WTC11 (cell line): ENCODE measurements around the gene ALDH9A1. TPM values are rescaled to one million over a fixed set of nuclear protein-coding genes. Genes with fewer than 3 reads are reported as not detected.

Source experiments
- ATAC-seq: fragments of 200-7000 bp; cut with Tn5 transposase; 2 replicates; pipeline ENCODE4 v1.10.0; 2021; ENCODE audit warnings: mild to moderate bottlenecking, moderate library complexity
- CTCF ChIA-PET: fragments of 300-600 bp; sonication (Branson Sonifier 250); formaldehyde crosslinking; loops from one replicate; lab custom pipeline; 2021; ENCODE audit warnings: antibody characterized with exemption; lab: Charles Lee
- POLR2A ChIA-PET: fragments of 350-600 bp; sonication (Branson Sonifier 250); formaldehyde crosslinking; loops from one replicate; lab custom pipeline; 2021; ENCODE audit warnings: antibody characterized with exemption; lab: Charles Lee
- DNase-seq: peaks from one replicate; pipeline ENCODE4 v3.0.0; 2021; ENCODE audit warnings: low spot score
- H3K27ac Mint-ChIP-seq: 2 replicates; pipeline ENCODE4 v1.8.0; 2021; ENCODE audit warnings: mixed read lengths
- H3K27me3 Mint-ChIP-seq: 2 replicates; pipeline ENCODE4 v1.8.0; 2021; ENCODE audit warnings: low read depth, mild to moderate bottlenecking, moderate library complexity, mixed read lengths
- H3K36me3 Mint-ChIP-seq: 2 replicates; pipeline ENCODE4 v1.8.0; 2021; ENCODE audit warnings: mixed read lengths
- H3K4me1 Mint-ChIP-seq: 2 replicates; pipeline ENCODE4 v1.8.0; 2022; ENCODE audit warnings: mixed read lengths
- H3K4me3 Mint-ChIP-seq: 2 replicates; pipeline ENCODE4 v1.8.0; 2021; ENCODE audit warnings: mild to moderate bottlenecking, moderate library complexity, mixed read lengths
- H3K9me3 Mint-ChIP-seq: 2 replicates; pipeline ENCODE4 v1.8.0; 2021; ENCODE audit warnings: mixed read lengths
- AFF4 ChIP-seq: sonication (generic); formaldehyde crosslinking; IDR thresholded peaks from 2 replicates; pipeline ENCODE4 v1.8.1; 2023; ENCODE audit warnings: mild to moderate bottlenecking, missing genetic modification reagents, borderline replicate concordance
- CREM ChIP-seq: sonication (generic); formaldehyde crosslinking; IDR thresholded peaks from 2 replicates; pipeline ENCODE4 v1.8.1; 2022; ENCODE audit warnings: mild to moderate bottlenecking, missing genetic modification reagents, moderate library complexity
- E2F5 ChIP-seq: sonication (generic); formaldehyde crosslinking; IDR thresholded peaks from 2 replicates; pipeline ENCODE4 v1.8.1; 2022; ENCODE audit warnings: mild to moderate bottlenecking, moderate library complexity, missing genetic modification reagents
- ETV6 ChIP-seq: sonication (generic); formaldehyde crosslinking; IDR thresholded peaks from 2 replicates; pipeline ENCODE4 v1.8.1; 2022; ENCODE audit warnings: mild to moderate bottlenecking, missing genetic modification reagents
- FOXJ3 ChIP-seq: sonication (generic); formaldehyde crosslinking; IDR thresholded peaks from 2 replicates; pipeline ENCODE4 v1.9.0; 2021; ENCODE audit warnings: missing genetic modification reagents, mild to moderate bottlenecking, borderline replicate concordance
- FOXK1 ChIP-seq: sonication (generic); formaldehyde crosslinking; IDR thresholded peaks from 2 replicates; pipeline ENCODE4 v1.8.0; 2022; ENCODE audit warnings: mild to moderate bottlenecking, moderate library complexity, missing genetic modification reagents
- FOXP1 ChIP-seq: sonication (generic); formaldehyde crosslinking; IDR thresholded peaks from 2 replicates; pipeline ENCODE4 v1.8.0; 2022; ENCODE audit warnings: missing genetic modification reagents, mild to moderate bottlenecking, moderate library complexity, borderline replicate concordance
- GABPB1 ChIP-seq: sonication (generic); formaldehyde crosslinking; IDR thresholded peaks from 2 replicates; pipeline ENCODE4 v1.8.1; 2023; ENCODE audit warnings: mild to moderate bottlenecking, missing genetic modification reagents
- JUN ChIP-seq: sonication (generic); formaldehyde crosslinking; IDR thresholded peaks from 2 replicates; pipeline ENCODE4 v1.8.0; 2023; ENCODE audit warnings: mild to moderate bottlenecking, missing genetic modification reagents
- MXD4 ChIP-seq: fragments of 250-450 bp; sonication (Bioruptor Pico); IDR thresholded peaks from 2 replicates; pipeline ENCODE4 v1.8.0; 2021; ENCODE audit warnings: mild to moderate bottlenecking, moderate library complexity, borderline replicate concordance
- MYBL2 ChIP-seq: sonication (generic); formaldehyde crosslinking; IDR thresholded peaks from 2 replicates; pipeline ENCODE4 v1.8.1; 2023; ENCODE audit warnings: mild to moderate bottlenecking, moderate library complexity, missing genetic modification reagents
- SMAD3 ChIP-seq: sonication (generic); formaldehyde crosslinking; IDR thresholded peaks from 2 replicates; pipeline ENCODE4 v1.8.0; 2022; ENCODE audit warnings: missing genetic modification reagents, mild to moderate bottlenecking, borderline replicate concordance
- SOX15 ChIP-seq: fragments of 250-450 bp; sonication (Bioruptor Pico); IDR thresholded peaks from 2 replicates; pipeline ENCODE4 v1.9.0; 2021; ENCODE audit warnings: mild to moderate bottlenecking
- SP1 ChIP-seq: sonication (generic); formaldehyde crosslinking; conservative IDR thresholded peaks from 2 replicates; pipeline ENCODE4 v1.8.1; 2022; ENCODE audit warnings: missing genetic modification reagents
- TEAD1 ChIP-seq: sonication (generic); formaldehyde crosslinking; IDR thresholded peaks from 2 replicates; pipeline ENCODE4 v1.8.0; 2022; ENCODE audit warnings: mild to moderate bottlenecking, missing genetic modification reagents
- total RNA-seq: library from RNA; stranded (reverse); gene quantifications from 3 replicates; pipeline ENCODE4 v1.2.3, GENCODE V29; 2021
- TF ChIP-seq, protein P1 (sequence below): sonication (generic); formaldehyde crosslinking; IDR thresholded peaks from 2 replicates; pipeline ENCODE4 v1.8.0; 2022; ENCODE audit warnings: mild to moderate bottlenecking, missing genetic modification reagents
- TF ChIP-seq, protein P2 (sequence below): fragments of 250-450 bp; sonication (Bioruptor Pico); IDR thresholded peaks from 2 replicates; pipeline ENCODE4 v1.9.0; 2021; ENCODE audit warnings: moderate library complexity, mild to moderate bottlenecking, inconsistent platforms, borderline replicate concordance
- TF ChIP-seq, protein P3 (sequence below): sonication (generic); formaldehyde crosslinking; IDR thresholded peaks from 2 replicates; pipeline ENCODE4 v1.8.0; 2022; ENCODE audit warnings: mild to moderate bottlenecking, missing genetic modification reagents

Gene ALDH9A1
- total RNA-seq, 1 experiment from 2014 or later: 51.9 TPM

DNA sequence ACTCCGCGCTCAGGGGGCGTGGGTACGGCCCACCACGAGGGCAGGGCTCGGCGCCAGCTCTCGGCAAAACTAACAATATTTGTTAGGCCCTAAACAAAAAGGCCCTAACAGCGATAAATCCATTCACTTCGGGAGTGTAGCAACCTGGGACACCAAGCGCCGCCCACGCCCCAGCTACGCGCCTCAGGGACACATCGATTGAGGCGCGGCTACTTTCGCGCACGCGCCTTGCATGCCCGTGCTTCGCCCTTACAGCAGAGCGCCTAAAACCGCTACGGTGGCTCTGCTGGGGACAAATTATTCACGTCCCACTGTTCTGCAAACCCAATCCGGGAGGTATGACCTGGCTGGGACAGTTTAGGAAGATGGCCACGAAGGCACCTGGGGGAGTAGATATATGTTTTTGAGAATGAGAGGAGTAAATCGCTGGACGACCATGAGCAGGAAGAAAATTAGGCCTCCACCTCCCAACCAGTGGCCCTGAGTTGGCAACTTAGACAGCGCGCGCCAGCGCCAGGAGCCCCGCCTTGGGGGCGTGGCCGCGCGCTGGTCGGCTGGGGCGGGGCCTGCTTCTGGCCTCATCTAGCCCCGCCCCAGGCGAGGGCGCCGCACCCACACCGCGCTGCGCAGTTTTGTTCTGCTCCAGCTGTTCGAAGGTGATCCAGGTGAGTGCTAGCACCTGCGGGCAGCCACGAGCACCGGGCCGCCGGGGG, 67.6 kb downstream of the ALDH9A1 start, which contains the start of gene MGST3:
MGST3 (plus strand) TSS at position 606 of the 713 bp plus-strand sequence. CDS start 18,614 bp downstream, outside the sequence.
- H3K27me3 Mint-ChIP-seq: no peaks in the 10 kb centered on the region; the same call in 1 of the 2 replicates
- ChIA-PET POLR2A (interaction anchor here (1.0 to 1.6 kb wide), 2 partner anchors 9 to 14 kb away, joined by 3 read pairs; no protein-coding TSS in a partner anchor), CTCF (interaction anchor here (0.9 to 1.7 kb wide), 5 partner anchors 29 to 262 kb away, joined by 3 to 7 read pairs (median 3); no protein-coding TSS in a partner anchor)
- peaks cover 39% of the 10 kb centered on the region for H3K4me1 Mint-ChIP-seq
- peak within 1 kb of the TSS; percentile 64 for H3K27ac Mint-ChIP-seq
- no peaks in the 10 kb centered on the region for H3K9me3 Mint-ChIP-seq
- ATAC-seq (peak; percentile 86), DNase-seq (peak; percentile 93)
- H3K36me3 Mint-ChIP-seq: no peaks in the 10 kb centered on the region
- TF ChIP-seq MYBL2 (peak; percentile 73; the same call in 1 of the 2 replicates), SMAD3 (peak; percentile 18; the same call in 1 of the 2 replicates), CREM (peak; percentile 67; the same call in 1 of the 2 replicates), SP1 (CRISPR knock-in tag) (peak; percentile 78; the same call in 1 of the 2 replicates), FOXP1 (CRISPR knock-in tag) (0 out of 2 replicates have a peak, but pooled peaks have one; percentile 28), AFF4 (no peak), MXD4 (CRISPR knock-in tag) (no peak), FOXJ3 (CRISPR knock-in tag) (no peak), ETV6 (CRISPR knock-in tag) (peak; percentile 76; the same call in 1 of the 2 replicates), JUN (no peak), TEAD1 (CRISPR knock-in tag) (peak; percentile 41), E2F5 (peak; percentile 55; the same call in 1 of the 2 replicates), SOX15 (no peak), GABPB1 (CRISPR knock-in tag) (peak; percentile 51; the same call in 1 of the 2 replicates), FOXK1 (peak; percentile 74)
- TF ChIP-seq, protein P1, sequence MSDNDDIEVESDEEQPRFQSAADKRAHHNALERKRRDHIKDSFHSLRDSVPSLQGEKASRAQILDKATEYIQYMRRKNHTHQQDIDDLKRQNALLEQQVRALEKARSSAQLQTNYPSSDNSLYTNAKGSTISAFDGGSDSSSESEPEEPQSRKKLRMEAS: peak; percentile 79
- TF ChIP-seq, protein P2, sequence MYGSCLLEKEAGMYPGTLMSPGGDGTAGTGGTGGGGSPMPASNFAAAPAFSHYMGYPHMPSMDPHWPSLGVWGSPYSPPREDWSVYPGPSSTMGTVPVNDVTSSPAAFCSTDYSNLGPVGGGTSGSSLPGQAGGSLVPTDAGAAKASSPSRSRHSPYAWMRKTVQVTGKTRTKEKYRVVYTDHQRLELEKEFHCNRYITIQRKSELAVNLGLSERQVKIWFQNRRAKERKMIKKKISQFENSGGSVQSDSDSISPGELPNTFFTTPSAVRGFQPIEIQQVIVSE (CRISPR knock-in tag): no peak
- TF ChIP-seq, protein P3, sequence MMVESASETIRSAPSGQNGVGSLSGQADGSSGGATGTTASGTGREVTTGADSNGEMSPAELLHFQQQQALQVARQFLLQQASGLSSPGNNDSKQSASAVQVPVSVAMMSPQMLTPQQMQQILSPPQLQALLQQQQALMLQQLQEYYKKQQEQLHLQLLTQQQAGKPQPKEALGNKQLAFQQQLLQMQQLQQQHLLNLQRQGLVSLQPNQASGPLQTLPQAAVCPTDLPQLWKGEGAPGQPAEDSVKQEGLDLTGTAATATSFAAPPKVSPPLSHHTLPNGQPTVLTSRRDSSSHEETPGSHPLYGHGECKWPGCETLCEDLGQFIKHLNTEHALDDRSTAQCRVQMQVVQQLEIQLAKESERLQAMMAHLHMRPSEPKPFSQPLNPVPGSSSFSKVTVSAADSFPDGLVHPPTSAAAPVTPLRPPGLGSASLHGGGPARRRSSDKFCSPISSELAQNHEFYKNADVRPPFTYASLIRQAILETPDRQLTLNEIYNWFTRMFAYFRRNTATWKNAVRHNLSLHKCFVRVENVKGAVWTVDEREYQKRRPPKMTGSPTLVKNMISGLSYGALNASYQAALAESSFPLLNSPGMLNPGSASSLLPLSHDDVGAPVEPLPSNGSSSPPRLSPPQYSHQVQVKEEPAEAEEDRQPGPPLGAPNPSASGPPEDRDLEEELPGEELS: 0 out of 2 replicates have a peak, but pooled peaks have one; percentile 23
- TF ChIP-seq, all 79 proteins: peak for 12
- H3K4me3 Mint-ChIP-seq: no peak within 1 kb of the TSS
